Measurements from ENCODE around the gene RBM3.
"Not testable (repeated sequence)": the region's sequence is repeated elsewhere in the genome, so short reads cannot be mapped to it uniquely, and the experiment has no call there.

- TF ChIP-seq CTCF, EZH2, EZH2phosphoT487 (IDR thresholded peaks at IDR 0.05): not testable (repeated sequence)
Measured at GRCh38 chrX:48555731-48556325, 18.5 kb upstream of the RBM3 start.

Measured in neural progenitor cell (in vitro differentiated cells).